Transverse colon (tissue), 4 donors: ENCODE measurements around the gene PDE3B. TPM values are rescaled to one million over a fixed set of nuclear protein-coding genes. Genes with fewer than 3 reads are reported as not detected.
"Not testable (repeated sequence)": the region's sequence is repeated elsewhere in the genome, so short reads cannot be mapped to it uniquely, and the experiment has no call there.

Experiments used
- DNase-seq: peaks from one replicate; pipeline ENCODE4 v3.0.0-alpha.2; 2019
- H3K27ac ChIP-seq, 4 donors: fragments of 200-600 bp; sonication (generic); 2 replicates each; pipeline ENCODE4 v1.5.1; 2016 to 2018; ENCODE audit warnings: inconsistent platforms in 4 of 4
- H3K27me3 ChIP-seq: fragments of 200-600 bp; sonication (generic); 2 replicates; pipeline ENCODE4 v1.5.1; 2017; ENCODE audit warnings: inconsistent platforms
- H3K36me3 ChIP-seq, 4 donors: fragments of 200-600 bp; sonication (generic); 2 replicates each; pipeline ENCODE4 v1.5.1; 2017 to 2019; ENCODE audit warnings: inconsistent platforms in 4 of 4
- H3K4me1 ChIP-seq, 4 donors: fragments of 200-600 bp; sonication (generic); 2 replicates each; pipeline ENCODE4 v1.5.1; 2017 to 2020; ENCODE audit warnings: inconsistent platforms in 4 of 4
- H3K4me3 ChIP-seq, 4 donors: fragments of 200-600 bp; sonication (generic); 1 replicate in 1 of 4; 2 replicates in 3 of 4; pipeline versions ENCODE4 v1.5.1 to v1.6.1; 2017 to 2019; ENCODE audit warnings: inconsistent platforms in 4 of 4
- H3K9me3 ChIP-seq, 2 donors: fragments of 200-600 bp; sonication (generic); 2 replicates each; pipeline ENCODE4 v1.5.1; 2017 to 2019; ENCODE audit warnings: inconsistent platforms in 2 of 2
- CTCF ChIP-seq, 5 experiments: fragments of 200-600 bp in 3 of 5; fragments of 450-650 bp in 2 of 5; sonication (generic) in 3 of 5; IDR thresholded peaks; 1 replicate in 2 of 5; 2 replicates in 3 of 5; pipeline ENCODE4 v1.5.1; 2016 to 2017; ENCODE audit warnings: antibody characterized with exemption in 5 of 5, inconsistent platforms in 3 of 5, mild to moderate bottlenecking in 2 of 5, moderate library complexity in 1 of 5
- EP300 ChIP-seq: sonication (generic); formaldehyde crosslinking; IDR thresholded peaks from one replicate; pipeline ENCODE4 v1.6.1; 2017; ENCODE audit warnings: antibody characterized with exemption, low read depth
- POLR2A ChIP-seq: fragments of 450-650 bp; IDR thresholded peaks from one replicate; pipeline ENCODE4 v1.6.1; 2016; ENCODE audit warnings: antibody characterized with exemption, mild to moderate bottlenecking, moderate library complexity
- POLR2AphosphoS5 ChIP-seq, 3 donors: sonication (generic); formaldehyde crosslinking; IDR thresholded peaks; one replicate each; pipeline ENCODE4 v1.6.1; 2016; ENCODE audit warnings: antibody characterized with exemption in 3 of 3
- WGBS, 2 donors: methylation state at CpG; one replicate each; pipeline ENCODE4 v1.1.5; 2018; ENCODE audit warnings: low coverage in 1 of 2; 5-methylcytosine and 5-hydroxymethylcytosine counted together
- in situ Hi-C, 4 donors: fragments of 200-750 bp; cut with MboI; loops; one replicate each; pipeline versions ENCODE4 v1.15.0 to v1.15.1; 2017; ENCODE audit warnings: low sequenced_read_pairs in 3 of 4, low pct_ligation_motif_present in 1 of 4, low pct_unique_long_range_greater_than_20kb in 1 of 4
- intact Hi-C: fragments of 100-400 bp; cut with DNase I; formaldehyde crosslinking; loops from one replicate; pipeline ENCODE4 v1.15.1; 2023; ENCODE audit warnings: low total_unique reads
- total RNA-seq, 4 donors: library from RNA; depleted of rRNA; stranded (reverse); fragments of >200 nt; gene quantifications; one replicate each; pipeline ENCODE4 v1.1.0, GENCODE V29; 2016

PDE3B gene
- total RNA-seq, 4 donors from 2014 or later, result 48.1 to 91.1 (median 66.1) TPM

- WGBS, 2 donors, result 85 to 88% methylated on average over 2 of the region's 2 CpGs
- no peaks in the 10 kb centered on the region for H3K27me3 ChIP-seq
- H3K4me3 ChIP-seq, result no peak overlapping the region
- no peaks in the 10 kb centered on the region for H3K36me3 ChIP-seq
- in situ Hi-C loops (no loop called here), intact Hi-C loops (no loop called here)
- no peak overlapping the region for H3K27ac ChIP-seq
- TF ChIP-seq EP300, result no peak
- TF ChIP-seq POLR2A, result no peak
- TF ChIP-seq POLR2AphosphoS5 (IDR thresholded peaks at IDR 0.05), result no peak
- no peak for TF ChIP-seq CTCF (IDR thresholded peaks at IDR 0.05)
- H3K9me3 ChIP-seq, result no peaks in the 10 kb centered on the region
- no peak for DNase-seq
- H3K4me1 ChIP-seq, result no peaks in the 10 kb centered on the region
Observed at GRCh38 chr11:14784230-14784629, 140.6 kb downstream of the PDE3B start.

GRCh38 chr11:14789879-14790484 lies 146.4 kb downstream of the PDE3B start:
- H3K27ac ChIP-seq, result no peak overlapping the region
- no peaks in the 10 kb centered on the region for H3K36me3 ChIP-seq
- no peaks in the 10 kb centered on the region for H3K27me3 ChIP-seq
- in situ Hi-C loops (loop anchor here in 3 of 4 donors (5.0 to 10.0 kb wide), 2 partner anchors 115 to 117 kb away; no protein-coding TSS in a partner anchor), intact Hi-C loops (loop anchor here (5.0 kb wide), 1 partner anchor 72 kb away; no protein-coding TSS in a partner anchor)
- H3K9me3 ChIP-seq, result no peaks in the 10 kb centered on the region
- H3K4me1 ChIP-seq, result no peaks in the 10 kb centered on the region
- no peak for DNase-seq
- H3K4me3 ChIP-seq, result no peak overlapping the region
- no peak for TF ChIP-seq POLR2AphosphoS5 (IDR thresholded peaks at IDR 0.05)
- peak in 4 of 5 experiments; percentile 37 to 46 (median 40) for TF ChIP-seq CTCF (IDR thresholded peaks at IDR 0.05)

- H3K9me3 ChIP-seq, result no peaks in the 10 kb centered on the region
- no peaks in the 10 kb centered on the region for H3K27me3 ChIP-seq
- in situ Hi-C loops (loop anchor here in 2 of 4 donors (10.0 kb wide), 1 partner anchor 111 kb away; no protein-coding TSS in a partner anchor), intact Hi-C loops (no loop called here)
- TF ChIP-seq POLR2AphosphoS5 (IDR thresholded peaks at IDR 0.05) (no peak), EP300 (no peak), POLR2A (no peak), CTCF (IDR thresholded peaks at IDR 0.05) (no peak)
- no peak overlapping the region for H3K4me3 ChIP-seq
- WGBS, 2 donors, result 85 to 100% methylated on average over 1 to 2 of the region's 2 CpGs
- DNase-seq, result no peak
- no peaks in the 10 kb centered on the region for H3K4me1 ChIP-seq
- no peaks in the 10 kb centered on the region for H3K36me3 ChIP-seq
- no peak overlapping the region for H3K27ac ChIP-seq
Observed at GRCh38 chr11:14793546-14793945, 149.9 kb downstream of the PDE3B start.

GRCh38 chr11:14796028-14796427 lies 152.4 kb downstream of the PDE3B start:
- H3K4me1 ChIP-seq, H3K4me3 ChIP-seq, intact Hi-C loops, H3K36me3 ChIP-seq, H3K27me3 ChIP-seq, H3K27ac ChIP-seq, H3K9me3 ChIP-seq, DNase-seq: not testable (repeated sequence)
- WGBS, 2 donors, result 97 to 99% methylated on average over 3 to 4 of the region's 4 CpGs
- in situ Hi-C loops, result loop anchor here in 2 of 4 donors (10.0 kb wide), 1 partner anchor 109 kb away; no protein-coding TSS in a partner anchor

GRCh38 chr11:14803846-14804245 lies 160.2 kb downstream of the PDE3B start:
- intact Hi-C loops (no loop called here), in situ Hi-C loops (no loop called here)
- Histone ChIP-seq H3K4me3 (no peak overlapping the region), H3K9me3 (no peaks in the 10 kb centered on the region), H3K36me3 (peaks cover 0 to 21% (median 6%) of the 10 kb centered on the region in 4 donors), H3K27ac (no peak overlapping the region), H3K27me3 (no peaks in the 10 kb centered on the region), H3K4me1 (no peaks in the 10 kb centered on the region)
- 81 to 89% methylated on average over 2 of the region's 2 CpGs for WGBS, 2 donors
- TF ChIP-seq EP300 (no peak), POLR2A (no peak), CTCF (IDR thresholded peaks at IDR 0.05) (no peak), POLR2AphosphoS5 (IDR thresholded peaks at IDR 0.05) (no peak)
- no peak for DNase-seq
